Liver (tissue), 9 donors: ENCODE measurements around the gene FBRS. TPM values are rescaled to one million over a fixed set of nuclear protein-coding genes. Genes with fewer than 3 reads are reported as not detected.

Experiments
- DNase-seq: peaks from one replicate; pipeline ENCODE4 v3.0.0-alpha.2; 2017; ENCODE audit warnings: low spot score
- H3K27ac ChIP-seq, 2 donors: one replicate each; pipeline ENCODE4 v1.7.0; 2013; ENCODE audit warnings: inconsistent platforms in 2 of 2, low read length in 2 of 2, control low read depth in 1 of 2, low read depth in 1 of 2, mild to moderate bottlenecking in 1 of 2
- H3K27me3 ChIP-seq, 4 donors: one replicate each; pipeline versions ENCODE4 v1.6.1 to v1.7.0; 2013; ENCODE audit warnings: low read length in 3 of 4, inconsistent platforms in 1 of 4, mild to moderate bottlenecking in 1 of 4, moderate library complexity in 1 of 4; ENCODE audit not compliant: control insufficient read depth in 4 of 4, insufficient read depth in 4 of 4
- H3K36me3 ChIP-seq, 4 donors: one replicate each; pipeline versions ENCODE4 v1.6.1 to v1.7.0; 2013; ENCODE audit warnings: low read length in 3 of 4, mild to moderate bottlenecking in 3 of 4, low read depth in 1 of 4, moderate library complexity in 1 of 4; ENCODE audit not compliant: control insufficient read depth in 4 of 4, insufficient read depth in 3 of 4
- H3K4me1 ChIP-seq, 4 donors: one replicate each; pipeline versions ENCODE4 v1.6.1 to v1.7.0; 2013; ENCODE audit warnings: low read length in 3 of 4, mild to moderate bottlenecking in 3 of 4, moderate library complexity in 1 of 4; ENCODE audit not compliant: control insufficient read depth in 4 of 4, insufficient read depth in 4 of 4
- H3K4me3 ChIP-seq, 3 donors: one replicate each; pipeline versions ENCODE4 v1.6.1 to v1.7.0; 2013; ENCODE audit warnings: low read length in 3 of 3, control low read depth in 1 of 3, low read depth in 1 of 3, mild to moderate bottlenecking in 1 of 3
- H3K9ac ChIP-seq, 2 donors: one replicate each; pipeline ENCODE4 v1.7.0; 2013; ENCODE audit warnings: low read length in 2 of 2, mild to moderate bottlenecking in 2 of 2, moderate library complexity in 2 of 2, control low read depth in 1 of 2, low read depth in 1 of 2
- H3K9me3 ChIP-seq, 4 donors: one replicate each; pipeline versions ENCODE4 v1.6.1 to v1.7.0; 2013; ENCODE audit warnings: low read length in 3 of 4; ENCODE audit not compliant: control insufficient read depth in 4 of 4
- ATF3 ChIP-seq: IDR thresholded peaks from 2 replicates; pipeline ENCODE4 v1.6.1; 2016; ENCODE audit warnings: antibody characterized with exemption
- CTCF ChIP-seq: fragments of 150-350 bp; IDR thresholded peaks from 2 replicates; pipeline ENCODE4 v1.5.1; 2017; ENCODE audit warnings: improper control_type of control experiment, low read depth, low read length; ENCODE audit not compliant: missing input control
- FOXA1 ChIP-seq: IDR thresholded peaks from 2 replicates; pipeline ENCODE4 v1.6.1; 2016; ENCODE audit warnings: antibody characterized with exemption
- FOXA2 ChIP-seq: IDR thresholded peaks from 2 replicates; pipeline ENCODE4 v1.6.1; 2016; ENCODE audit warnings: antibody characterized with exemption
- GABPA ChIP-seq, 2 donors: IDR thresholded peaks in 1 of 2; conservative IDR thresholded peaks in 1 of 2; 2 replicates each; pipeline ENCODE4 v1.6.1; 2016; ENCODE audit warnings: antibody characterized with exemption in 2 of 2, mild to moderate bottlenecking in 1 of 2, moderate library complexity in 1 of 2
- HNF4A ChIP-seq, 2 donors: conservative IDR thresholded peaks; 2 replicates each; pipeline ENCODE4 v1.6.1; 2016; ENCODE audit warnings: antibody characterized with exemption in 2 of 2, mild to moderate bottlenecking in 2 of 2
- HNF4G ChIP-seq: IDR thresholded peaks from 2 replicates; pipeline ENCODE4 v1.6.1; 2016; ENCODE audit warnings: antibody characterized with exemption
- JUND ChIP-seq, 2 donors: IDR thresholded peaks; 2 replicates each; pipeline ENCODE4 v1.6.1; 2016; ENCODE audit warnings: antibody characterized with exemption in 2 of 2
- NR2F2 ChIP-seq: IDR thresholded peaks from 2 replicates; pipeline ENCODE4 v1.6.1; 2016; ENCODE audit warnings: antibody characterized with exemption
- REST ChIP-seq: IDR thresholded peaks from 2 replicates; pipeline ENCODE4 v1.6.1; 2016; ENCODE audit warnings: antibody characterized with exemption, mild to moderate bottlenecking
- RXRA ChIP-seq, 2 donors: IDR thresholded peaks; 2 replicates each; pipeline ENCODE4 v1.6.1; 2017 to 2018; ENCODE audit warnings: antibody characterized with exemption in 2 of 2, mild to moderate bottlenecking in 1 of 2
- TAF1 ChIP-seq: conservative IDR thresholded peaks from 2 replicates; pipeline ENCODE4 v1.6.1; 2016; ENCODE audit warnings: antibody characterized with exemption, mild to moderate bottlenecking
- ZBTB33 ChIP-seq: IDR thresholded peaks from 2 replicates; pipeline ENCODE4 v1.6.1; 2016; ENCODE audit warnings: antibody characterized with exemption
- WGBS: extraction: QIAGEN DNeasy Blood & Tissue Kit; methylation state at CpG from one replicate; pipeline ENCODE4 v1.1.7; 2013; 5-methylcytosine and 5-hydroxymethylcytosine counted together
- polyA plus RNA-seq, 2 donors: library from polyadenylated mRNA; stranded (reverse) in 1 of 2; unstranded in 1 of 2; fragments of 200-250 nt in 1 of 2; fragments of >200 nt in 1 of 2; fragmentation: Nextera tagmentation in 1 of 2; extraction: Ambion mirVana in 1 of 2; gene quantifications; one replicate each; pipeline versions ENCODE4 v1.2.1 to v1.2.3, GENCODE V29; 2013 to 2015
- total RNA-seq, 2 donors: library from RNA; depleted of rRNA; stranded (reverse); fragments of >200 nt; gene quantifications; one replicate each; pipeline ENCODE4 v1.2.3, GENCODE V29; 2014
- donor health status: healthy.
- donor health status: healthy.
- donor health status: healthy.
- donor health status: healthy.
- donor health status: healthy.

FBRS gene
- total and polyA plus RNA-seq, 4 donors, result 4.1 to 15.5 (median 11.2) TPM

GRCh38 chr16:30677931-30678585, 19.8 kb downstream of the FBRS start:
- DNase-seq, result no peak
- H3K9me3 ChIP-seq, result no peaks in the 10 kb centered on the region
- WGBS, result 85% methylated on average over 11 of the region's 11 CpGs

More at GRCh38 chr16:30677931-30678585, 19.8 kb downstream of the FBRS start:
- H3K9ac ChIP-seq, result no peak overlapping the region
- TF ChIP-seq RXRA (IDR thresholded peaks at IDR 0.05) (no peak), CTCF (no peak), NR2F2 (no peak), REST (no peak), GABPA (IDR thresholded peaks at IDR 0.05 in 1 of 2, conservative IDR thresholded peaks at IDR 0.05 in 1 of 2) (no peak), FOXA2 (no peak), TAF1 (no peak), FOXA1 (no peak), JUND (IDR thresholded peaks at IDR 0.05) (no peak), HNF4A (conservative IDR thresholded peaks at IDR 0.05) (no peak), HNF4G (no peak), ZBTB33 (no peak), ATF3 (no peak)
- H3K36me3 ChIP-seq, result no peaks in the 10 kb centered on the region
- no peak overlapping the region for H3K27ac ChIP-seq
- H3K27me3 ChIP-seq, result no peaks in the 10 kb centered on the region
- no peak overlapping the region for H3K4me3 ChIP-seq
- H3K4me1 ChIP-seq, result no peaks in the 10 kb centered on the region
